Adipocyte (in vitro differentiated cells): ENCODE data around the gene SLC6A7.

Experiments used
- DNase-seq: peaks from one replicate; pipeline ENCODE4 v3.0.0-alpha.2; 2015; ENCODE audit warnings: low read depth
- H3K27me3 ChIP-seq: replicated peaks from 2 replicates; pipeline ENCODE4 v1.7.0; 2013; ENCODE audit warnings: mild to moderate bottlenecking, low read length, moderate library complexity; ENCODE audit not compliant: control insufficient read depth, insufficient read depth
- H3K36me3 ChIP-seq: 2 replicates; pipeline ENCODE4 v1.7.0; 2013; ENCODE audit warnings: low read length, mild to moderate bottlenecking, moderate library complexity; ENCODE audit not compliant: control insufficient read depth, insufficient read depth, severe bottlenecking
- H3K4me1 ChIP-seq: 2 replicates; pipeline ENCODE4 v1.7.0; 2013; ENCODE audit warnings: mild to moderate bottlenecking, low read length, moderate library complexity; ENCODE audit not compliant: control insufficient read depth, insufficient read depth
- H3K4me3 ChIP-seq: 2 replicates; pipeline ENCODE4 v1.7.0; 2013; ENCODE audit warnings: mild to moderate bottlenecking, low read length, moderate library complexity
- H3K9ac ChIP-seq: 2 replicates; pipeline ENCODE4 v1.7.0; 2013; ENCODE audit warnings: mild to moderate bottlenecking, low read length, moderate library complexity
- H3K9me3 ChIP-seq: 2 replicates; pipeline ENCODE4 v1.7.0; 2013; ENCODE audit warnings: mild to moderate bottlenecking, low read length, moderate library complexity; ENCODE audit not compliant: control insufficient read depth

Gene SLC6A7

DNA sequence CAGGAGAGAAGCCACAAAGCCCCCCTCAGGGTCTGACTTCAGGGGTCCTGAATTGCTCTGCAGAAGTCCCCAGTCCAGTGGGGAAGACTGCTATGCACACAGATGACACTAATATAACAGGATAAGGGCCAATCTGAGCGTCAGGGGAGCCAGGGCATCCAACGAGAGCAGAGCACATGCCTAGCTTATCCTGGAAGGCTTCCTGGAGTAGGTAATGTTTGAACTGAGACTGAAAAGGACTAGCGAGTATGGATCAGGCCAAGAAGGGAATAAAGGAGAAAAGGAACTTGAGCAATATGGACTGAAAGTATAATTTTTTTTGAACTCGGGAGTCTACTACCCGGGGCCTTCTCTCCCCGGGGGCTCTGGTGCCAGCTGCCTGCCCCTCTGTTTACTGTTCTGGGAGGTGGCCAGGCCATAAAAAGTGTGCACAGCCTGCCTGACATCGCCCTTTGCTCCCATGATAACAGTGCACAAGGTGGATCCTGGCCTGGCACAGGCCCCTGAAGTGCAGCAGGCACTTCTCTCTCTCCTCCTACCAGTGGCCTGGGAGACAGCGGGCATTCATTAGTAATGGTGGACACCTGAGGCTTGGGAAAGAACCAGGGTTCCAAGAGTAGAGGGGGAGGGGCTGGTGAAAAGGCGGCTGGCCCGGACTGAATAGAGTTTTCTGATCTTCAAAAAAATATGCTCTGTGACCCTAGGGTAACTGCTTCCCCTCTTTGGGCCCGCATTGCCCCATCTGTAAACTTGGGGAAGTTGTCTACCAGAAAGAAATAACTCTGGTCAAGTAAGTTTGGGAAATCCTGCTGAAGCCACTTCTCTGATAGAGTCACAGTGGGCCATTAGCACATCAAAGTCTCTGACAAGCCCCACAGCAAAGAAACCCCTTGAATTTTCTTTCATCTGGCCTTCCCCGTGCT is 4.6 kb upstream of the SLC6A7 start:
- no peak for DNase-seq

DNA sequence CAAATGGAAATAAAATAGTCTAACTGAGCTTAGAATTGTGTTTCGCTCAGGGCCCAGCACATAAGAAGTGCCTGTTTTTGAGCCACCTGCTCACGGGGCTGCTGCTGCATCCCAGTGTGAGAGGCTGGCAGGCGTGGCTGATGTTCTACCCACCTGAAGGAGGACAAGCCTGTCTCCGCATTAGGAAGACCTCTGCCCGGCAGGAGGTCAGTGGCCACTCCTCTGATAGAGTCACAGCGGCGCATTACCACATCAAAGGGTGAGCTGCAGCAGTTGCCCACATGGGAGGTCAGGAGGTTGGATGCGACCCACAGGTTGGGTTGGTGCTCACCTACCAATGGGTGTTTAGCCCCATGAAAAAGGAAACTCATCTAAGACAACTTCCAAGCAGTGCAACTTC is 3.7 kb upstream of the SLC6A7 start:
- H3K9ac ChIP-seq: no peak overlapping the region
- peaks cover 34% of the 10 kb centered on the region for H3K27me3 ChIP-seq
- no peak for DNase-seq
- no peak overlapping the region for H3K4me3 ChIP-seq
- no peaks in the 10 kb centered on the region for H3K36me3 ChIP-seq
- H3K4me1 ChIP-seq: peaks cover 4% of the 10 kb centered on the region
- H3K9me3 ChIP-seq: no peaks in the 10 kb centered on the region

More for the DNA sequence above, 4.6 kb upstream of the SLC6A7 start:
- Histone ChIP-seq H3K27me3 (peaks cover 26% of the 10 kb centered on the region), H3K9me3 (no peaks in the 10 kb centered on the region), H3K4me3 (no peak overlapping the region), H3K36me3 (no peaks in the 10 kb centered on the region), H3K4me1 (peaks cover 13% of the 10 kb centered on the region), H3K9ac (no peak overlapping the region)

DNA sequence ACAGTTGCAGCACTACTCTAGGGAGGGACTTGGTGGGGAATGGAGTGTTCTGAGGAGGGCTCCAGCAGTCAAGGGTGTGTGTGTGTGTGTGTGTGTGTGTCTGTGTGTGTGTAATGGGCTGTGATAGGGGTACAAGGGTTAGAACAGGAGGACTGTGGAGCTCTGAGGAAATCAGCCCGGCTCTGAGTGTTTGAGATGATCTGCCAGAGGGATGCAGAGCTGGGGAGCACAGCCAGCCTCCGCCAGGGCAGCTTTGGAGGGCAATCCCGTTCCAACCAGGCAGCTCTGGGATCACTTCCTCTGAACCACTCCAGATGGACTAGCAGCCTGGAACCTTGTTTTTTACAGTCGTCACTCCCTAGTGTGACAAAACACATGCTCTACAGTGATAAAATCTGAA is 3.0 kb upstream of the SLC6A7 start:
- Histone ChIP-seq H3K4me1 (no peaks in the 10 kb centered on the region), H3K4me3 (no peak overlapping the region), H3K36me3 (no peaks in the 10 kb centered on the region), H3K9ac (no peak overlapping the region), H3K9me3 (no peaks in the 10 kb centered on the region), H3K27me3 (peaks cover 40% of the 10 kb centered on the region)
- DNase-seq: no peak

DNA sequence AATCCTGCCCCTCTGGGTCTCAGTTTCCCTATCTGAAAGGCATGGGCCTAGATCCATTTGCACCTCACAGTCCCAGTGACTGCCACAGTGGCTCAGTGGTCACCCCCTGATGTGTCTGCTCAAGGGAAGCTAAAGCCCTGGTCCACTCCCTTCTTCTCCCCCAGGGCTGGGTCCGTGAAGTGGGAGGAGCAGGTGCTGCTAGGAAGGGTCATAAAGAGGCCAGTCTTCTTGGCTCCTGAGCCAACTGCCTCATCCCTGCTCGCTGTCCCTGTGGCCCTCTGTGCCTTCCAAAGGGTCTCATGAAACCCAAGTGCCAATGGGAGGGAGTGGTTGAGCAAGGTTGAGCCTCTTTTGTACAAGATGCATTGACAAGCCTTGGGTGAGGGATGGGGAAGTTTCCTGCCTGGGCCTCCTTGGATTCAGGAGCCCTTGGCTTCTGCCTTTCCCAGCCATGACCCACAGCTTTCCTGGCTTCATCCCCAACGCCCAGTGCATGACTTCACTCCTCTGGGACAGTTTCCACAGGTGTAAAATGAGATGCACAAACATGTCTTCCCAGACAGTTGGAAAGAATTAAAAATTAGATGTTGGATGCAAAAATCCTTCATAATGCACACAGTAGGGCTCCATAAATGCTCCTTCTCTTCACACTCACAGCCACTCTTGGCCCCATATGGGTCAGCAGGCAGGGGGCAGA is 1.6 kb upstream of the SLC6A7 start:
- Histone ChIP-seq H3K9ac (no peak overlapping the region), H3K27me3 (peaks cover 42% of the 10 kb centered on the region), H3K4me1 (no peaks in the 10 kb centered on the region)

DNA sequence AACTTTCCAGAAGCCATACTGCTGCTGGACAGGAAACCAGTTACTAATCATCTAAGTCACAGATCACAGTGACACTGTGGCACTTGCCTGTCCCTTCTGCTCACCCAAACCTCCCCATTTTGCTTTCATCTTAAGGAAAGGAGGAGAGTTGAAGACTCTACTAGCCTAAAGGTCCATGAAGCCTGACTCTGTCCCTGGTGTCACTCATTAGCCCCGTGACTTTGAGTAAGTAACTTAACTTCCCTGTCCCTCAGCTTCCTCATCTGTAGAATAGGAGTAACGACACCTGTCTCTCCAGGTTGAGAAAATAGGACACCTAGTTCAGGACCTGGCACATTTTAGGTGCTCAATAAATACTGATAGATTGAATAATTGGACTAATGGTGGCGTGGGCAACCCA is 536 bp upstream of the SLC6A7 start:
- Histone ChIP-seq H3K9ac (no peak overlapping the region), H3K27me3 (peaks cover 42% of the 10 kb centered on the region), H3K36me3 (no peaks in the 10 kb centered on the region), H3K4me1 (no peaks in the 10 kb centered on the region), H3K4me3 (no peak overlapping the region), H3K9me3 (no peaks in the 10 kb centered on the region)
- DNase-seq: no peak

More for the DNA sequence above, 1.6 kb upstream of the SLC6A7 start:
- no peak for DNase-seq
- Histone ChIP-seq H3K9me3 (no peaks in the 10 kb centered on the region), H3K4me3 (no peak overlapping the region), H3K36me3 (no peaks in the 10 kb centered on the region)

- H3K4me1 ChIP-seq: no peaks in the 10 kb centered on the region
- no peak overlapping the region for H3K9ac ChIP-seq
- H3K4me3 ChIP-seq: no peak overlapping the region
- no peak for DNase-seq
- H3K27me3 ChIP-seq: peaks cover 42% of the 10 kb centered on the region
- H3K36me3 ChIP-seq: no peaks in the 10 kb centered on the region
- no peaks in the 10 kb centered on the region for H3K9me3 ChIP-seq
Observed at GRCh38 chr5:150190503-150190979, 679 bp downstream of the SLC6A7 start.

DNA sequence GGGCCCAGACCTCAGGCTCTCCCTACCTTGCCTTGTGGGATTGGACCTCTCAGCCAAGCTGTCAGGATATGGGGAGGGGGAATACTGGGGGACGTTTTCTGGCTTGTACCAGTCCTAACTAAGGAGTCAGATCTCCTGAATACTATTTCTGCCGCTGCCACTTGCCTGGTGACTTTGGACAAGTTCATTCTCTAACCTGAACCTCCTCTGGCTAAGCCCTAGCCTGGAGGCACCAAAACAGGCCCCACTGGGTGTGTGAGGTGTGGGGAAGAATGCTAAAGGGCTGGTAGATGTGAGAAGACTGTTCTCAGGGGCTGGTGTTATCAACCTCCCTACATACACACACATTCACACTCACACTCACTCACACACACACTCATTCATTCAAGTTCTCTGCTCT is 1.1 kb downstream of the SLC6A7 start:
- Histone ChIP-seq H3K36me3 (no peaks in the 10 kb centered on the region), H3K4me3 (no peak overlapping the region), H3K4me1 (no peaks in the 10 kb centered on the region), H3K27me3 (peaks cover 42% of the 10 kb centered on the region), H3K9me3 (no peaks in the 10 kb centered on the region), H3K9ac (no peak overlapping the region)
- no peak for DNase-seq

GRCh38 chr5:150192462-150192861 is 2.6 kb downstream of the SLC6A7 start:
- no peak for DNase-seq
- Histone ChIP-seq H3K9ac (no peak overlapping the region), H3K27me3 (peaks cover 42% of the 10 kb centered on the region), H3K9me3 (no peaks in the 10 kb centered on the region), H3K4me1 (no peaks in the 10 kb centered on the region), H3K36me3 (no peaks in the 10 kb centered on the region), H3K4me3 (no peak overlapping the region)

DNA sequence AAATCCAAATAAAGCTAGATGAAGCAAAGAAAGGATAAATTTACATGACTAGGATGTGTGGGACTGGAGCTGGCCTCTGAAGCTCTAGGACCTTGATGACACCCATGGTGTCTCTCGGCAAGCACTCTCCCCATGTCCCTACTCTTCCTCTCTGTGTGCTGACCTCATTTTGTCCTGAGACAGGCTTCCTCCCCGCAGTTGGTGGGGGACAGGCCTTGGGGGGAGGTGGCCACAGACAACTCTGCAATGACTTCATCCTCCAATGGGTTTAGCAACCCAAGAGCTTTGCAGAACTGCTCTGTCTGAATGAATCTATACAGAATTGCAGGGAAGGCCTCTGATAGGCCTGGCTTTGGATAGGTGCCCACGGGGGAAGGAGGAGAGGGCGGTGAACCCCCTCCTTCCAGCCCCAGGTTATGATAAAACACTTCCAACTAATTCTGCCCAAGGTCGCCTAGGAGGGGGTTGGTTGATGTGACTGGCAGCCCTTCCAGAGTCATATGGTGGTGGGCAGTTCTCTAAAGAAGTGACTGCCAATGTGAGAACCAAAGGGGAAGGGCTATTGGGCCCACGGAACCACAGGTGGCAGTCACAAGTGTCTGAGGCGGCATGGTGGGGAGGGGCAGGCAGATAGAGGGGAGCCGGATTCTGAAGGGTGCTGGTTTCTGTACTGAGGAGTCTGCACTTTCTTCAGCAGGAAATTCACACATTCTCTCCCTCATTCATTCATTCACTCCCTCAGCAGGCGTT is 6.0 kb downstream of the SLC6A7 start:
- no peak overlapping the region for H3K4me3 ChIP-seq
- no peaks in the 10 kb centered on the region for H3K4me1 ChIP-seq
- peaks cover 19% of the 10 kb centered on the region for H3K27me3 ChIP-seq
- no peaks in the 10 kb centered on the region for H3K9me3 ChIP-seq
- no peaks in the 10 kb centered on the region for H3K36me3 ChIP-seq
- no peak for DNase-seq
- H3K9ac ChIP-seq: no peak overlapping the region

DNA sequence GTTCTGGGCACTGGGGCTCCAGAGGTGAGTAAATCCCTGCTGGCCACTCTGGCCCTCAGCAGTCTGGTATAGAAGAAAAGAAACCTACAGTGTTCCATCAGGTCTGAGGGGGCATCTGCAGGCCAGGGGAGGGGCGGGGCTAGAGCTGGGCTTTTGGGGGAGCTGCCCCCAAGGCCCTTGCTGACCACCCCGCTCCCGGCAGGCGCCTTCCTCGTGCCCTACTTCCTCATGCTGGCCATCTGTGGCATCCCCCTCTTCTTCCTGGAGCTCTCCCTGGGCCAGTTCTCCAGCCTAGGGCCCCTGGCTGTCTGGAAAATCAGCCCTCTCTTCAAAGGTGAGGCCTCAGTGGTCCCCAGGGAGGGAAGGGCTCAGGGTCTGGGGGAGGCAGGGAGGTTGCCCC is 6.7 kb downstream of the SLC6A7 start:
- Histone ChIP-seq H3K4me1 (no peaks in the 10 kb centered on the region), H3K27me3 (peaks cover 15% of the 10 kb centered on the region)
- DNase-seq: no peak

DNA sequence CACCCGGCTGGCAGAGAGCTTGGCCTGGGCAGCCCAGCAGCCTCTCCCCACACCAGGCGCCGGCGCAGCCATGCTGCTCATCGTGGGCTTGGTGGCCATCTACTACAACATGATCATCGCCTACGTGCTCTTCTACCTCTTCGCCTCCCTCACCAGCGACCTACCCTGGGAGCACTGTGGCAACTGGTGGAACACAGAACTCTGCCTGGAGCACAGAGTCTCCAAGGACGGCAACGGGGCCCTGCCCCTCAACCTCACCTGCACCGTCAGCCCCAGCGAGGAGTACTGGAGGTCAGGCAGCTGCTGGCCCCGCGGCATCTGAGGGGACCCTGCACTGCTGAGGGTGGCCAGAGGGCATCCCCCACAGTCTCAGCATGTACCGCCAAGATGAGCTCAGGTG is 7.1 kb downstream of the SLC6A7 start:
- Histone ChIP-seq H3K9me3 (no peaks in the 10 kb centered on the region), H3K9ac (no peak overlapping the region), H3K4me1 (no peaks in the 10 kb centered on the region), H3K4me3 (no peak overlapping the region), H3K27me3 (peaks cover 11% of the 10 kb centered on the region), H3K36me3 (no peaks in the 10 kb centered on the region)
- DNase-seq: no peak

More for the DNA sequence above, 6.7 kb downstream of the SLC6A7 start:
- Histone ChIP-seq H3K4me3 (no peak overlapping the region), H3K9me3 (no peaks in the 10 kb centered on the region), H3K9ac (no peak overlapping the region), H3K36me3 (no peaks in the 10 kb centered on the region)
